ENCODE results near the gene EHMT2.

DNA sequence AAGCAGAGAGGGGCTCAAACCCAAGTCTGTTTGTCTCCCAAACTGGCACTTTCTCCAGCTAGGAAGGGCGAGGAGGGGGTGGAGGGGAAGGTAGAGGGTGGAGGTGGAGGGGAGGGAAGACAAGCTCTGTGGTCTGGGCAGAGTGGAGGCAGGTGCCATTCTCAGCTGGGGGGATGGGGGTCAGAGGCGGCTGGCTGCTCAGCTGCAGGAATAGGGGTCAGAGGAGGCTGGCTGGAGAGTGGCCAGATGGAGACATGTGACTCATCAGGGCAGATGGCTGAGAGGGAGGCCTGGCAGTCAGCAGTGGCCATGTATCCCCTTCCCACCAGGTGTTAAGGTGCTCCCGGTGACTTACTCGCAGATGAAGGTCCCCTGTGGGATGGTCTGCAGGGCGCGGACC lies 15.2 kb downstream of the EHMT2 start:
- TF ChIP-seq, protein P1, sequence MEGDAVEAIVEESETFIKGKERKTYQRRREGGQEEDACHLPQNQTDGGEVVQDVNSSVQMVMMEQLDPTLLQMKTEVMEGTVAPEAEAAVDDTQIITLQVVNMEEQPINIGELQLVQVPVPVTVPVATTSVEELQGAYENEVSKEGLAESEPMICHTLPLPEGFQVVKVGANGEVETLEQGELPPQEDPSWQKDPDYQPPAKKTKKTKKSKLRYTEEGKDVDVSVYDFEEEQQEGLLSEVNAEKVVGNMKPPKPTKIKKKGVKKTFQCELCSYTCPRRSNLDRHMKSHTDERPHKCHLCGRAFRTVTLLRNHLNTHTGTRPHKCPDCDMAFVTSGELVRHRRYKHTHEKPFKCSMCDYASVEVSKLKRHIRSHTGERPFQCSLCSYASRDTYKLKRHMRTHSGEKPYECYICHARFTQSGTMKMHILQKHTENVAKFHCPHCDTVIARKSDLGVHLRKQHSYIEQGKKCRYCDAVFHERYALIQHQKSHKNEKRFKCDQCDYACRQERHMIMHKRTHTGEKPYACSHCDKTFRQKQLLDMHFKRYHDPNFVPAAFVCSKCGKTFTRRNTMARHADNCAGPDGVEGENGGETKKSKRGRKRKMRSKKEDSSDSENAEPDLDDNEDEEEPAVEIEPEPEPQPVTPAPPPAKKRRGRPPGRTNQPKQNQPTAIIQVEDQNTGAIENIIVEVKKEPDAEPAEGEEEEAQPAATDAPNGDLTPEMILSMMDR (IDR thresholded peaks at IDR 0.05; ENCODE audit: borderline replicate concordance, extremely low read depth, low read length, poor library complexity, severe bottlenecking): no peak
- TF ChIP-seq EZH2 (IDR thresholded peaks at IDR 0.05; ENCODE audit: borderline replicate concordance, low read depth, low read length, severe bottlenecking): no peak
